Activated B cell treated with CpG ODN at 0.5 μM for 24 hours (primary cell): ENCODE results near the gene MEF2B. TPM values are rescaled to one million over a fixed set of nuclear protein-coding genes. Genes with fewer than 3 reads are reported as not detected.
"Not testable (repeated sequence)": the region's sequence is repeated elsewhere in the genome, so short reads cannot be mapped to it uniquely, and the experiment has no call there.

Source experiments
- ATAC-seq: fragments of 200-7000 bp; cut with Tn5 transposase; one replicate; pipeline ENCODE4 v1.10.0; 2021; ENCODE audit warnings: low read depth, mild to moderate bottlenecking, moderate library complexity
- CTCF ChIA-PET: fragments of 350-600 bp; sonication (Branson Sonifier 250); formaldehyde crosslinking; loops from one replicate; lab custom pipeline; 2021; ENCODE audit warnings: antibody characterized with exemption; lab: Charles Lee
- POLR2A ChIA-PET: fragments of 350-600 bp; sonication (Branson Sonifier 250); formaldehyde crosslinking; loops from one replicate; lab custom pipeline; 2021; ENCODE audit warnings: antibody characterized with exemption; lab: Charles Lee
- DNase-seq: peaks from one replicate; pipeline ENCODE4 v3.0.0; 2022
- H3K27ac Mint-ChIP-seq: one replicate; pipeline ENCODE4 v1.8.0; 2020; ENCODE audit warnings: mixed read lengths
- H3K27me3 Mint-ChIP-seq: one replicate; pipeline ENCODE4 v1.8.0; 2021; ENCODE audit warnings: mixed read lengths
- H3K36me3 Mint-ChIP-seq: one replicate; pipeline ENCODE4 v1.8.0; 2021; ENCODE audit warnings: low read depth, mixed read lengths
- H3K4me1 Mint-ChIP-seq: one replicate; pipeline ENCODE4 v1.8.0; 2021; ENCODE audit warnings: mixed read lengths
- H3K4me3 Mint-ChIP-seq: one replicate; pipeline ENCODE4 v1.8.0; 2020; ENCODE audit warnings: mild to moderate bottlenecking, mixed read lengths
- H3K9me3 Mint-ChIP-seq: one replicate; pipeline ENCODE4 v1.8.0; 2020; ENCODE audit warnings: mixed read lengths
- CTCF ChIP-seq: fragments of 200-600 bp; IDR thresholded peaks from one replicate; pipeline ENCODE4 v1.8.0; 2022; ENCODE audit warnings: antibody characterized with exemption, mild to moderate bottlenecking
- intact Hi-C: fragments of 100-400 bp; cut with micrococcal nuclease; formaldehyde crosslinking; loops from one replicate; pipeline ENCODE4 v1.15.1; 2024
- total RNA-seq: library from RNA; stranded (reverse); gene quantifications from 2 replicates; pipeline ENCODE4 v1.2.3, GENCODE V29; 2022

The MEF2B gene
- total RNA-seq, 1 donor from 2014 or later, result 15.5 TPM

- DNase-seq (no peak), ATAC-seq (no peak)
- no peaks in the 10 kb centered on the region for H3K27me3 Mint-ChIP-seq
- H3K27ac Mint-ChIP-seq, result peak overlapping the region; percentile 90
- POLR2A ChIA-PET, result no interaction called here
- peaks cover 30% of the 10 kb centered on the region for H3K4me1 Mint-ChIP-seq
- peak overlapping the region; percentile 98 for H3K4me3 Mint-ChIP-seq
- TF ChIP-seq CTCF, result no peak
- CTCF ChIA-PET, result no interaction called here
- intact Hi-C loops, result loop anchor here (1.0 to 10.0 kb wide), 4 partner anchors 74 to 673 kb away; partner anchors contain the start of genes ARMC6, COPE, DDX49 and SLC25A42
- no peaks in the 10 kb centered on the region for H3K9me3 Mint-ChIP-seq
- H3K36me3 Mint-ChIP-seq, result peaks cover 2% of the 10 kb centered on the region
These were observed 32.4 kb downstream of the MEF2B start for GRCh38 chr19:19137556-19138108.

GRCh38 chr19:19135713-19136112, 34.4 kb downstream of the MEF2B start:
- intact Hi-C loops, result loop anchor here (10.0 kb wide), 2 partner anchors 221 to 671 kb away; partner anchors contain the start of genes COPE and DDX49
- H3K4me3 Mint-ChIP-seq, H3K9me3 Mint-ChIP-seq, H3K36me3 Mint-ChIP-seq, H3K27ac Mint-ChIP-seq, ATAC-seq, CTCF ChIA-PET, H3K27me3 Mint-ChIP-seq, DNase-seq: not testable (repeated sequence)
- POLR2A ChIA-PET, result interaction anchor here (0.7 kb wide), 2 partner anchors 70 to 180 kb away, joined by 3 to 4 read pairs; no protein-coding TSS in a partner anchor
- H3K4me1 Mint-ChIP-seq, result peaks cover 30% of the 10 kb centered on the region

- peak overlapping the region; percentile 47 for H3K4me3 Mint-ChIP-seq
These were observed 35.3 kb downstream of the MEF2B start for GRCh38 chr19:19134687-19135158.

GRCh38 chr19:19133985-19134384, 36.1 kb downstream of the MEF2B start:
- Mint-ChIP-seq H3K9me3 (no peaks in the 10 kb centered on the region), H3K36me3 (peaks cover 7% of the 10 kb centered on the region), H3K27me3 (no peaks in the 10 kb centered on the region), H3K4me3 (no peak overlapping the region), H3K4me1 (peaks cover 27% of the 10 kb centered on the region), H3K27ac (no peak overlapping the region)
- TF ChIP-seq CTCF, result no peak
- ChIA-PET POLR2A (no interaction called here), CTCF (interaction anchor here (1.1 kb wide), 1 partner anchor 19 kb away, joined by 3 read pairs; no protein-coding TSS in a partner anchor)
- intact Hi-C loops, result loop anchor here (10.0 kb wide), 2 partner anchors 219 to 669 kb away; partner anchors contain the start of genes COPE and DDX49
- DNase-seq, result no peak
- no peak for ATAC-seq

More at GRCh38 chr19:19134687-19135158, 35.3 kb downstream of the MEF2B start:
- Mint-ChIP-seq H3K9me3 (no peaks in the 10 kb centered on the region), H3K36me3 (peaks cover 7% of the 10 kb centered on the region), H3K4me1 (peaks cover 30% of the 10 kb centered on the region), H3K27me3 (no peaks in the 10 kb centered on the region), H3K27ac (no peak overlapping the region)
- TF ChIP-seq CTCF, result no peak
- intact Hi-C loops, result loop anchor here (10.0 kb wide), 2 partner anchors 220 to 670 kb away; partner anchors contain the start of genes COPE and DDX49
- CTCF ChIA-PET, result no interaction called here
- ATAC-seq (peak; percentile 25), DNase-seq (peak; percentile 50)
- POLR2A ChIA-PET, result interaction anchor here (0.7 kb wide), 1 partner anchor 69 kb away, joined by 3 read pairs; no protein-coding TSS in a partner anchor

- CTCF ChIA-PET, result no interaction called here
- no peak overlapping the region for H3K27ac Mint-ChIP-seq
These were observed 37.2 kb downstream of the MEF2B start for GRCh38 chr19:19132912-19133311.

More at GRCh38 chr19:19132912-19133311, 37.2 kb downstream of the MEF2B start:
- POLR2A ChIA-PET, result no interaction called here
- ATAC-seq, result no peak
- Mint-ChIP-seq H3K4me3 (no peak overlapping the region), H3K36me3 (peaks cover 5% of the 10 kb centered on the region), H3K27me3 (no peaks in the 10 kb centered on the region), H3K9me3 (no peaks in the 10 kb centered on the region), H3K4me1 (peaks cover 19% of the 10 kb centered on the region)
- TF ChIP-seq CTCF, result no peak
- DNase-seq, result no peak
- intact Hi-C loops, result loop anchor here (10.0 kb wide), 2 partner anchors 218 to 668 kb away; partner anchors contain the start of genes COPE and DDX49
